Measurements from ENCODE around the gene CD19. TPM values are rescaled to one million over a fixed set of nuclear protein-coding genes. Genes with fewer than 3 reads are reported as not detected.
"Not testable (repeated sequence)": the region's sequence is repeated elsewhere in the genome, so short reads cannot be mapped to it uniquely, and the experiment has no call there.

Gene CD19
- total RNA-seq (2014; rRNA removed; shearing (Covaris generic)): not detected in 2 replicates
- not detected in 2 replicates for polyA plus RNA-seq (2014; cell fraction: nucleus; rRNA removed)

GRCh38 chr16:28931801-28932225, at the start of gene CD19:
TSS of gene CD19 (plus strand) at chr16:28931971. CDS start at chr16:28932001, 30 bp downstream.
- no peak for DNase-seq (ENCODE audit: extremely low read depth, low read depth)

DNA sequence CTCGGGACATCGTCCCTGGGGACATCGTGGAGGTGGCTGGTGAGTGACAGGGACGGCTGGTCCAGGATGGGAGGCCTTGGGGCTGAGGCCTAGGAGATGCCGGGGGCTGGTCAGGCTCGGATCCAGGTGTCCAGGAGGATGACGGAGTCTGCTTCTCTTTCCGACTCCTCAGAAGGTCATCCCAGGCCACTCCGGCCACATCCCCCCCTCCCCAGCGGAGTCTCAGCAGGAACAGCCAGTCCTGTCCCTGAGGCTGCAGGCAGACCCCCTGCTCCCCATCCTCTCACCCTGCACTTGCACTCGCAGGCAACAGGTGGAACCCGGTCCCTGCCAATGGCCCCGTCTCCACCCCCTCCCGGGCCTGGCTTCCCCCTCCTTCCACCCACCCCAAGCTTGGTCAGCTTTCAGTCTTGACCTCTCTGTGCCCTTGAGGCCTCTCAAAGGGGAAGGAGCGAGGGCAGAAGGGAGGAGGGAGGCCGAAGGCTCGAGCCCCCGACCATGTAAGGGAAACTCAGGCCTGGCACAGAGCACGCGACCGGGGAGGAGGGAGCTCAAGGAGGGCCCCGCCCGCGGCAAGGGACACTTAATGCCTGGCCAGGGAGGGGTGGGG, 49.1 kb upstream of the CD19 start:
- DNase-seq (ENCODE audit: extremely low read depth, low read depth): no peak

GRCh38 chr16:28883221-28883996, 48.4 kb upstream of the CD19 start:
- no peak for DNase-seq (ENCODE audit: extremely low read depth, low read depth)

DNA sequence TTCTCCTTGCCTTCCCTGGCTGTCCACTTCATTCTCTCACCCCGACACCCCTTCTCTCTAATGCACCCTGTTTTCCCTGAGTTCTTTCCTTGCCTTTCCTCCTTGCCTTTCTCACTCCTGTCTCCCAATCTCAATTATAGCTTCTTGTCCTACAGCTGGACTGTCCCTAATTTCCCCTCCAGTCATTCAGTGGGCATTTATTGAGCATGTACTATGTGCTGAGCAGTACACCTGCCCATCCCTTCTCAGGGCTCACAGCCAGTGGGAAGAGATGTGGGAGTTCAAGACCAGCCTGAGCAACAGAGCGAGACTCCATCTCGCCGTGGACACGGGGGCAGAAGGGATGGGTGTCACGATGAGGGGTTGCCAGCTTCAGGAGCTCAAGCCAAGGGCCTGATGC, 47.7 kb upstream of the CD19 start:
- DNase-seq (ENCODE audit: extremely low read depth, low read depth): no peak

DNA sequence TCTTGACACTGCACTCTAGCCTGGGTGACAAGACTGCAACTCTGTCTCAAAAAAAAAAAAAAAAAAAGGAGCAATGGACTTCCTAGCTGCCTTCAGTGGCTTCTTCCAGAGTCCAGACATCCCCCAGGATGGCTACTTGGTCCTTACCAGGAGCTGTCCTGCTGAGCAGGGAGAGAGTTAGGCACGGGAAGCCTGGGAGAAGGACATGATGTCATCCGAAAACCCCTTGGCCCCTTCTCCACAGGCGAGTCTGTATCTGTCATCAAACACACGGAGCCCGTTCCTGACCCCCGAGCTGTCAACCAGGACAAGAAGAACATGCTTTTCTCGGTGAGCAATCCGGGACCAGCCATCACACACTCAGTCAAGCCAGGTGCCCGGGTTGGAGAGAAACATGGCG, 44.8 kb upstream of the CD19 start:
- no peak for DNase-seq (ENCODE audit: extremely low read depth, low read depth)

- DNase-seq (ENCODE audit: extremely low read depth, low read depth): not testable (repeated sequence)
Observed at GRCh38 chr16:28890355-28890754, 41.4 kb upstream of the CD19 start.

- no peak for DNase-seq (ENCODE audit: extremely low read depth, low read depth)
Observed at GRCh38 chr16:28891964-28892890, 39.5 kb upstream of the CD19 start.

- DNase-seq (ENCODE audit: extremely low read depth, low read depth): no peak
Observed at GRCh38 chr16:28893291-28893690, 38.5 kb upstream of the CD19 start.

- no peak for DNase-seq (ENCODE audit: extremely low read depth, low read depth)
Observed at GRCh38 chr16:28895609-28896008, 36.2 kb upstream of the CD19 start.

GRCh38 chr16:28897826-28898225, 33.9 kb upstream of the CD19 start:
- DNase-seq (ENCODE audit: extremely low read depth, low read depth): no peak

GRCh38 chr16:28898266-28898665, 33.5 kb upstream of the CD19 start:
- no peak for DNase-seq (ENCODE audit: extremely low read depth, low read depth)

GRCh38 chr16:28898942-28899341, 32.8 kb upstream of the CD19 start:
- DNase-seq (ENCODE audit: extremely low read depth, low read depth): no peak

GRCh38 chr16:28899882-28900590, 31.7 kb upstream of the CD19 start:
- no peak for DNase-seq (ENCODE audit: extremely low read depth, low read depth)

DNA sequence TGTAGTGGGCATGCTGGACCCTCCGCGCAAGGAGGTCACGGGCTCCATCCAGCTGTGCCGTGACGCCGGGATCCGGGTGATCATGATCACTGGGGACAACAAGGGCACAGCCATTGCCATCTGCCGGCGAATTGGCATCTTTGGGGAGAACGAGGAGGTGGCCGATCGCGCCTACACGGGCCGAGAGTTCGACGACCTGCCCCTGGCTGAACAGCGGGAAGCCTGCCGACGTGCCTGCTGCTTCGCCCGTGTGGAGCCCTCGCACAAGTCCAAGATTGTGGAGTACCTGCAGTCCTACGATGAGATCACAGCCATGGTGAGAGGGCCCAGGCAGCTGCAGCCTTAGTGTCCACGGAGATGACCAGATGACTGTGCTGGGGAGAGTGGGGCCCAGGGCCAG, 31.2 kb upstream of the CD19 start:
- no peak for DNase-seq (ENCODE audit: extremely low read depth, low read depth)

DNA sequence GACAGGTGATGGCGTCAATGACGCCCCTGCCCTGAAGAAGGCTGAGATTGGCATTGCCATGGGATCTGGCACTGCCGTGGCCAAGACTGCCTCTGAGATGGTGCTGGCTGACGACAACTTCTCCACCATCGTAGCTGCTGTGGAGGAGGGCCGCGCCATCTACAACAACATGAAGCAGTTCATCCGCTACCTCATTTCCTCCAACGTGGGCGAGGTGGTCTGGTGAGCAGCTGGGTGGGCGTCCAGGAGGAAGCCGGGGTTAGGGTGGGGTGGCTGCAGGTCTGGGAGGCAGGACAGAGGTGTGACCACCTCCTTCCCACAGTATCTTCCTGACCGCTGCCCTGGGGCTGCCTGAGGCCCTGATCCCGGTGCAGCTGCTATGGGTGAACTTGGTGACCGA, 29.9 kb upstream of the CD19 start:
- DNase-seq (ENCODE audit: extremely low read depth, low read depth): no peak

DNA sequence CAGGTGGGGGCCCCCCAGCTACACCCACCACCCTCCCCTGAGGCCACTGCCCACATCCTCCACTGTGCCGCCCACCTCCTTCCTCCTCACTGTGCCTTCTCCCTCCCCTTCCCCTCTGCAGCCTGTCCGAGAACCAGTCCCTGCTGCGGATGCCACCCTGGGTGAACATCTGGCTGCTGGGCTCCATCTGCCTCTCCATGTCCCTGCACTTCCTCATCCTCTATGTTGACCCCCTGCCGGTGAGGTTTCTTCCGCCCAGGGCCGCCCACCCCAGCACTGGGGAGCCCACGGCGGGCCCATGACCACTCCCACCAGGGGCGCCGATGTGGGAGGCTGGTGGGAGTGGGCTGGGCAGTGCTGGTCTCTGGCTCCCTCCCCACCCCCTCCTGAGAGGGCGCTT, 28.9 kb upstream of the CD19 start:
- no peak for DNase-seq (ENCODE audit: extremely low read depth, low read depth)

- no peak for DNase-seq (ENCODE audit: extremely low read depth, low read depth)
Observed at GRCh38 chr16:28903344-28904042, 28.3 kb upstream of the CD19 start.

DNA sequence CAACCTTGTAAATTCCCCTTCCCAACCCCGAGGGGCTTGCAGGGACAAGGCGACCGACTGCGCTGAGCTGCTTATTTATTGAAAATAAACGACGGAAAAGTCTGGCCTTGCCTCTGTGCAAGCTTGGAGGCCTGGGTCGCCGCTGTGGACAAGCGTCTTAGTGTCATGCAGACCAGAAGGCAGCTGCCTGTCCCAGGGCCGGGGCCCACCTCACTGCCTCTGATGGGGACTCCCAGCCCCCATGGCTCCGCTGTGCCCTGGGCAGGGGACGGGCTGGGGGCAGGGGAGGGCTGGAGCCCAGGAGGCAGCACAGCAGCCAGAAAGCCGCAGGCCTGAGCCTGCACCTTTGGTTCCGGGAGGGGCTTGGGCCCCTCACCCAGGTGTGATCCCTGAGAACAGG, 27.4 kb upstream of the CD19 start:
- DNase-seq (ENCODE audit: extremely low read depth, low read depth): no peak

DNA sequence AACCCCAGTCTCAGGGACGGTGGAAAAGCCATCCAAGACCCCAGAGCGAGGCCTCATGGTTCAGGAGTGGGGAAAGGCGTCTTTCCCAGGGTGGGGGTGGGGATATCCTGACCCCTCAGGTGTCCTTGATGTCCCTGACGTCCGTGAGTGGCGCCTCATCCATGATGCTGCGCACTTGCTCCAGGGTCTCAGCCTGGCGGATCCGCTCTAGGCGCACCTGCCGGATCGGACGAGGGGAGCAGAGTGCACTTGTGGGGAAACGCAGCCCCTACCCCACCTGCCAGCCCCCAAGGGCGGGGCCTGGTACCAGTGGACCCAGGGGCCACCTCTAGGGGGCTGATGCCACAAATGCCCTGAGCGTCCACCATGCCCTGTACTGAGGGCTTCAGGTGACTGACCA, 26.9 kb upstream of the CD19 start:
- DNase-seq (ENCODE audit: extremely low read depth, low read depth): no peak

DNA sequence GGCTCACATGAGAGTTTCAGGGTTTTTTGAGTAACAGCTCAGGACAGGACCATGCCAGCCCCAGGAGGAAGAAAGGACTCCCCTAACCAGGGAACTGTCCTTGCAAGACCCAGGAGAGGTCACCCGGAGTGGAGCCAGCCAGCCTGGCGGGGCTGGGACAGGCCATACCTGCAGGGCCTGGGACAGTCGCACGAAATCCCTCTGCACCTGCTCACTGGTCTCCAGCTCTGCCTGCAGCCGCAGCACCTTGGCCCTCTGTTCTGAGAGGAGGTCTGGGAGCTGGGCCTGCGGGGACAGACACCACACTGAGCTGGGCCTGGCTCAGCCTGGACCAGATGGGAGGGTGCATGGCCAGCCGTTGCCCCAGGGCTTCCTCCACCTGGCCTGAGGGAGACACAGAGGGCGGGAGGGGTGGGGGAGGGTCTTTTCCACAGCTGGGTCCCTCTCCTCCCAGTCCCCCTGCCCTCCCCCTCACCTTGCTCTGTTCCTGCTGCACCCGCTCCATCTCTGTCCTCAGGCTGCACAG, 26.5 kb upstream of the CD19 start:
- no peak for DNase-seq (ENCODE audit: extremely low read depth, low read depth)
